K562 (cell line): ENCODE results near the gene DCUN1D1. TPM values are rescaled to one million over a fixed set of nuclear protein-coding genes. Genes with fewer than 3 reads are reported as not detected.

Experiments used
- ATAC-seq: fragments of 200-7000 bp; cut with Tn5 transposase; 3 replicates; pipeline ENCODE4 v1.9.1; 2020; ENCODE audit warnings: moderate library complexity
- BruUV-seq: library from RNA; stranded (reverse); fragments of 400-500 nt; replicated peaks from 2 replicates; lab custom pipeline; 2021; lab: Mats Ljungman, UMichigan
- CTCF ChIA-PET: fragments of 300-600 bp; formaldehyde crosslinking; extraction: SDS; loops from one replicate; lab custom pipeline; 2021; ENCODE audit warnings: low intra/inter-chr PET ratio; lab: Yijun Ruan, JAX
- POLR2A ChIA-PET: fragments of 300-600, 350-650 bp; sonication (Branson Sonifier 250); formaldehyde crosslinking; extraction: SDS; loops from one replicate; lab custom pipeline; 2021; ENCODE audit warnings: antibody characterized with exemption, inconsistent platforms; lab: Yijun Ruan, JAX
- DNase-seq, 4 experiments: peaks; one replicate each; pipeline versions ENCODE4 v3.0.0 to v3.0.0-alpha.2; 2011 to 2018; ENCODE audit warnings: low spot score in 3 of 4, mixed read lengths in 3 of 4; ENCODE audit errors: extremely low read depth in 1 of 4
- FAIRE-seq: peaks from 2 replicates; lab custom pipeline; 2011; peaks lifted over from hg19 to GRCh38; lab: Jason Lieb, UNC
- H2AFZ ChIP-seq: 2 replicates; pipeline ENCODE4 v1.6.0; 2011; ENCODE audit warnings: low read depth, low read length, control low read depth, inconsistent platforms
- H3K27ac ChIP-seq: fragments of 200-600 bp; 3 replicates; pipeline ENCODE4 v1.8.0; 2011; ENCODE audit warnings: low read depth, mild to moderate bottlenecking, control low read depth, inconsistent platforms, low read length, moderate library complexity, mixed read lengths; ENCODE audit errors: extremely low read depth
- H3K27me3 ChIP-seq, 2 experiments: fragments of 300-600 bp in 1 of 2; 2 replicates in 1 of 2; 3 replicates in 1 of 2; pipeline versions ENCODE4 v1.6.0 to v1.8.0; 2011; ENCODE audit warnings: inconsistent platforms in 2 of 2, low read length in 2 of 2, mild to moderate bottlenecking in 1 of 2, mixed read lengths in 1 of 2, moderate library complexity in 1 of 2; ENCODE audit not compliant: control insufficient read depth in 2 of 2, insufficient read depth in 2 of 2
- H3K36me3 ChIP-seq: fragments of 300-600 bp; 3 replicates; pipeline ENCODE4 v1.8.0; 2011; ENCODE audit warnings: mild to moderate bottlenecking, low read length, inconsistent platforms; ENCODE audit not compliant: control insufficient read depth, insufficient read depth
- H3K4me1 ChIP-seq, 2 experiments: fragments of 200-600 bp in 1 of 2; replicated peaks in 1 of 2; 2 replicates in 1 of 2; 3 replicates in 1 of 2; pipeline versions ENCODE4 v1.5.1 to v1.8.0; 2011; ENCODE audit warnings: inconsistent platforms in 2 of 2, low read length in 2 of 2, mild to moderate bottlenecking in 1 of 2, mixed read lengths in 1 of 2, moderate library complexity in 1 of 2; ENCODE audit not compliant: control insufficient read depth in 2 of 2, insufficient read depth in 2 of 2
- H3K4me2 ChIP-seq: 2 replicates; pipeline ENCODE4 v1.6.1; 2011; ENCODE audit warnings: low read length, control low read depth, inconsistent platforms, mixed read lengths; ENCODE audit not compliant: insufficient read depth
- H3K4me3 ChIP-seq: fragments of 200-600 bp; sonication (generic), shearing (Covaris generic); 2 replicates; pipeline ENCODE4 v1.5.1; 2016; ENCODE audit warnings: control low read depth, inconsistent platforms
- H3K79me2 ChIP-seq: fragments of 200-600 bp; 3 replicates; pipeline ENCODE4 v1.8.0; 2011; ENCODE audit warnings: low read length, inconsistent platforms; ENCODE audit not compliant: control insufficient read depth, insufficient read depth
- H3K9ac ChIP-seq, 2 experiments: 2 replicates each; pipeline versions ENCODE4 v1.6.0 to v1.6.1; 2011; ENCODE audit warnings: low read depth in 2 of 2, low read length in 2 of 2, control low read depth in 1 of 2, inconsistent platforms in 1 of 2, mild to moderate bottlenecking in 1 of 2, mixed read lengths in 1 of 2; ENCODE audit not compliant: insufficient read depth in 1 of 2
- H3K9me1 ChIP-seq: one replicate; pipeline ENCODE4 v1.6.0; 2011; ENCODE audit warnings: inconsistent platforms, mild to moderate bottlenecking, low read length, moderate library complexity; ENCODE audit not compliant: control insufficient read depth, insufficient read depth
- H3K9me3 ChIP-seq: replicated peaks from 2 replicates; pipeline ENCODE4 v1.5.1; 2011; ENCODE audit warnings: low read depth, low read length, inconsistent platforms; ENCODE audit not compliant: control insufficient read depth, insufficient read depth
- H4K20me1 ChIP-seq: replicated peaks from 2 replicates; pipeline ENCODE4 v1.6.1; 2011; ENCODE audit warnings: low read length, inconsistent platforms, mixed read lengths; ENCODE audit not compliant: control insufficient read depth, insufficient read depth
- CXXC5 ChIP-seq: fragments of 250-450 bp; sonication (Bioruptor Pico); IDR thresholded peaks from 2 replicates; pipeline ENCODE4 v1.8.0; 2022; ENCODE audit warnings: inconsistent platforms, mild to moderate bottlenecking, moderate library complexity
- ELF2 ChIP-seq: fragments of 250-450 bp; sonication (Bioruptor Pico); IDR thresholded peaks from 2 replicates; pipeline ENCODE4 v1.5.0; 2021; ENCODE audit warnings: mild to moderate bottlenecking
- FOXA3 ChIP-seq, 2 experiments: fragments of 450-650 bp in 1 of 2; sonication (generic) in 1 of 2; formaldehyde crosslinking; IDR thresholded peaks in 1 of 2; conservative IDR thresholded peaks in 1 of 2; 2 replicates each; pipeline versions ENCODE4 v1.4.0 to v1.8.0; 2020 to 2022; ENCODE audit warnings: mild to moderate bottlenecking in 2 of 2, missing genetic modification reagents in 1 of 2
- GTF2A2 ChIP-seq: IDR thresholded peaks from 2 replicates; pipeline ENCODE4 v1.6.1; 2016; ENCODE audit warnings: mild to moderate bottlenecking, missing genetic modification characterization, missing compliant biosample characterization
- GTF2F1 ChIP-seq: IDR thresholded peaks from 2 replicates; pipeline ENCODE4 v1.6.1; 2011; ENCODE audit warnings: low read depth, low read length, improper control_type of control experiment
- KAT8 ChIP-seq: fragments of 450-650 bp; IDR thresholded peaks from 2 replicates; pipeline ENCODE4 v1.6.1; 2016; ENCODE audit warnings: low read depth, mild to moderate bottlenecking
- MAFG ChIP-seq: fragments of 450-650 bp; conservative IDR thresholded peaks from 2 replicates; pipeline ENCODE4 v1.6.1; 2016; ENCODE audit warnings: missing genetic modification characterization, missing compliant biosample characterization
- MECOM ChIP-seq: fragments of 250-450 bp; sonication (Bioruptor Pico); IDR thresholded peaks from 2 replicates; pipeline ENCODE4 v1.8.0; 2022; ENCODE audit warnings: inconsistent platforms
- PTBP1 ChIP-seq: fragments of 200-400 bp; formaldehyde crosslinking; IDR thresholded peaks from 2 replicates; pipeline ENCODE4 v1.6.1; 2017; ENCODE audit warnings: low read depth, low read length
- RBFOX2 ChIP-seq: fragments of 200-400 bp; formaldehyde crosslinking; IDR thresholded peaks from 2 replicates; pipeline ENCODE4 v1.6.1; 2017; ENCODE audit warnings: low read depth, mild to moderate bottlenecking, low read length, moderate library complexity
- SMAD3 ChIP-seq: fragments of 450-650 bp; formaldehyde crosslinking; conservative IDR thresholded peaks from 2 replicates; pipeline ENCODE4 v1.4.0; 2020; ENCODE audit warnings: mild to moderate bottlenecking
- THRA ChIP-seq: fragments of 450-650 bp; IDR thresholded peaks from 2 replicates; pipeline ENCODE4 v1.6.1; 2017; ENCODE audit warnings: mild to moderate bottlenecking, moderate library complexity
- WGBS: fragments of 100-300 bp; shearing (Covaris generic); methylation state at CpG from one replicate; pipeline ENCODE4 v1.1.6; 2016; ENCODE audit warnings: low coverage, mixed read lengths; ENCODE audit not compliant: insufficient coverage; ENCODE audit errors: missing lambda C conversion rate; 5-methylcytosine and 5-hydroxymethylcytosine counted together
- in situ Hi-C: fragments of 300-500 bp; cut with MboI; formaldehyde crosslinking; loops from 4 replicates; pipeline ENCODE4 v1.15.0; 2018; ENCODE audit warnings: inconsistent platforms, mixed read lengths
- intact Hi-C: fragments of 100-400 bp; cut with micrococcal nuclease; formaldehyde crosslinking; loops from 2 replicates; pipeline ENCODE4 v1.14.2; 2022
- polyA plus RNA-seq, 8 experiments: library from polyadenylated mRNA; depleted of rRNA in 4 of 8; stranded (reverse) in 5 of 8; unstranded in 3 of 8; fragments of >200 nt; fragmentation: Nextera tagmentation in 2 of 8; fragmentation: Illumina TruSeq in 1 of 8; extraction: Ambion mirVana in 2 of 8; extraction: Trizol in 1 of 8; gene quantifications; 2 replicates each; pipeline versions ENCODE4 v1.2.1 to v1.2.3, GENCODE V29; 2011 to 2014; ENCODE audit warnings: inconsistent platforms in 1 of 8, missing spikeins in 1 of 8
- total RNA-seq, 7 experiments: library from RNA; depleted of rRNA in 6 of 7; stranded (reverse); fragments of >200 nt in 6 of 7; fragmentation: Illumina TruSeq in 2 of 7; extraction: Trizol in 2 of 7; gene quantifications; 2 replicates each; pipeline versions ENCODE4 v1.2.1 to v1.2.3, GENCODE V29; 2011 to 2021; ENCODE audit warnings: low replicate concordance in 1 of 7
- TF ChIP-seq, protein P1 (sequence below), 2 experiments: fragments of 450-650 bp; IDR thresholded peaks; 2 replicates each; pipeline ENCODE4 v1.6.1; 2018; ENCODE audit warnings: mild to moderate bottlenecking in 2 of 2, low read depth in 1 of 2; ENCODE audit not compliant: partially characterized antibody in 2 of 2

DCUN1D1 gene
- total and polyA plus RNA-seq, 9 of the 15 experiments (the other 6 are each of a cell fraction or from before 2014, with no cell fraction given): 11.4 to 46.8 (median 28.2) TPM

DNA sequence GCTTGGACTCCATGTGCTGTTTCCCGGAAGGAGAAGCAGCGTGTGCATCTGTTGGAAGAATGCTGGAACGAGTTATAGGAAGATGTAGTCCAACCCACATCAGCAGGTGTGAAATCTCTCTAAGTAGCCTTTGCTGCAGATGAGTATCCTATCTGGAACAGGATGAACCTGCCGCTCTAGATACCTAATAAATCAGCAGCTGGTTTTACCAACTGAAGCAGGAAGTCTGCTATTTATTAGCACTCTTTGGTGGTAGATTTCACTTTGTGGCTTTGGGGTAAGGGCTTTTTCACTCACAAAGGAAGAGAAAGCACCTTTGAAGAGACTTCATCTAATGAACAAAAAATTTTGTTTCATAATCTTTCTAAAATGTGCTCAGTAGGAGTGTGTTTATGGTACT lies 66.4 kb downstream of the DCUN1D1 start (continued):
- TF ChIP-seq MAFG (tag) (no peak), SMAD3 (CRISPR knock-in tag) (no peak), MECOM (CRISPR knock-in tag) (no peak), CXXC5 (CRISPR knock-in tag) (no peak)
- TF ChIP-seq, all 486 proteins: peak for 0

DNA sequence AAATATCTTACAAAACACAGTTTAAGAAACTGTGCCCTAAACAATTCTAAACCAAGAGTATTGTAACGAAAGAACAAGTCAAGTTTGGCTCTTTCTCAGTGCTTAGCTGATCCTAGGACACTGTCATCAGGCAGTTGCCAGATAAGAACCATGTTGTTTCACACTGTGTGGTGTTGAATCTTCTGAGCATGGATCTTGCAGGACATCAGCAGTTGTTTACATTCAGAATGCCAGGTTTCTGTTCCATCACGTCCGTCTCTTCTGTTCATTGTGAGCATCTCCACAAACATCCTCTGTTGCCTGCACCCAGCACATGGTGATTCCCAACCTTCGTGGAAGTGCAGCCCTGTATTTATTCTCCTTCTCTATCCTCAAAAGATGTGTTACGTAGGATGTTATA lies 67.9 kb downstream of the DCUN1D1 start:
- H3K4me2 ChIP-seq: no peak overlapping the region
- no peak overlapping the region for H2AFZ ChIP-seq
- ATAC-seq (peak; percentile 73), FAIRE-seq (peak; percentile 57), DNase-seq (peak in 2 of 4 experiments; percentile 22 to 42)
- H3K9me1 ChIP-seq: no peaks in the 10 kb centered on the region
- no peak overlapping the region for H3K4me3 ChIP-seq
- ChIA-PET POLR2A (no interaction called here), CTCF (no interaction called here)
- H4K20me1 ChIP-seq: no peaks in the 10 kb centered on the region
- H3K27ac ChIP-seq: peak overlapping the region; percentile 20; the same call in 2 of the 3 replicates
- peaks cover 37% of the 10 kb centered on the region for H3K36me3 ChIP-seq
- no peaks in the 10 kb centered on the region for H3K79me2 ChIP-seq
- in situ Hi-C loops: no loop called here
- H3K9ac ChIP-seq: no peak overlapping the region
- H3K9me3 ChIP-seq: no peaks in the 10 kb centered on the region
- no TSS peak for BruUV-seq
- intact Hi-C loops: loop anchor here (5.0 to 10.0 kb wide), 2 partner anchors 265 to 472 kb away; no protein-coding TSS in a partner anchor
- H3K4me1 ChIP-seq: peaks cover 4 to 20% of the 10 kb centered on the region in 2 experiments
- H3K27me3 ChIP-seq: no peaks in the 10 kb centered on the region
- WGBS: 57% methylated on average over 5 of the region's 5 CpGs
- no peak for TF ChIP-seq ELF2 (CRISPR knock-in tag)
- no peak for TF ChIP-seq KAT8
- TF ChIP-seq GTF2A2: no peak
- TF ChIP-seq FOXA3 (CRISPR knock-in tag; conservative IDR thresholded peaks at IDR 0.05 in 1 of 2, IDR thresholded peaks at IDR 0.05 in 1 of 2): peak in 1 of 2 experiments; percentile 28; a peak in 1 of 4 replicates
- TF ChIP-seq, protein P1, sequence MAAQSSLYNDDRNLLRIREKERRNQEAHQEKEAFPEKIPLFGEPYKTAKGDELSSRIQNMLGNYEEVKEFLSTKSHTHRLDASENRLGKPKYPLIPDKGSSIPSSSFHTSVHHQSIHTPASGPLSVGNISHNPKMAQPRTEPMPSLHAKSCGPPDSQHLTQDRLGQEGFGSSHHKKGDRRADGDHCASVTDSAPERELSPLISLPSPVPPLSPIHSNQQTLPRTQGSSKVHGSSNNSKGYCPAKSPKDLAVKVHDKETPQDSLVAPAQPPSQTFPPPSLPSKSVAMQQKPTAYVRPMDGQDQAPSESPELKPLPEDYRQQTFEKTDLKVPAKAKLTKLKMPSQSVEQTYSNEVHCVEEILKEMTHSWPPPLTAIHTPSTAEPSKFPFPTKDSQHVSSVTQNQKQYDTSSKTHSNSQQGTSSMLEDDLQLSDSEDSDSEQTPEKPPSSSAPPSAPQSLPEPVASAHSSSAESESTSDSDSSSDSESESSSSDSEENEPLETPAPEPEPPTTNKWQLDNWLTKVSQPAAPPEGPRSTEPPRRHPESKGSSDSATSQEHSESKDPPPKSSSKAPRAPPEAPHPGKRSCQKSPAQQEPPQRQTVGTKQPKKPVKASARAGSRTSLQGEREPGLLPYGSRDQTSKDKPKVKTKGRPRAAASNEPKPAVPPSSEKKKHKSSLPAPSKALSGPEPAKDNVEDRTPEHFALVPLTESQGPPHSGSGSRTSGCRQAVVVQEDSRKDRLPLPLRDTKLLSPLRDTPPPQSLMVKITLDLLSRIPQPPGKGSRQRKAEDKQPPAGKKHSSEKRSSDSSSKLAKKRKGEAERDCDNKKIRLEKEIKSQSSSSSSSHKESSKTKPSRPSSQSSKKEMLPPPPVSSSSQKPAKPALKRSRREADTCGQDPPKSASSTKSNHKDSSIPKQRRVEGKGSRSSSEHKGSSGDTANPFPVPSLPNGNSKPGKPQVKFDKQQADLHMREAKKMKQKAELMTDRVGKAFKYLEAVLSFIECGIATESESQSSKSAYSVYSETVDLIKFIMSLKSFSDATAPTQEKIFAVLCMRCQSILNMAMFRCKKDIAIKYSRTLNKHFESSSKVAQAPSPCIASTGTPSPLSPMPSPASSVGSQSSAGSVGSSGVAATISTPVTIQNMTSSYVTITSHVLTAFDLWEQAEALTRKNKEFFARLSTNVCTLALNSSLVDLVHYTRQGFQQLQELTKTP (IDR thresholded peaks at IDR 0.05; ENCODE audit: low read depth in 1 of 2, partially characterized antibody in 2 of 2): no peak
- no peak for TF ChIP-seq GTF2F1
- no peak for TF ChIP-seq RBFOX2
- TF ChIP-seq THRA: no peak
- no peak for TF ChIP-seq PTBP1
